Measurements from ENCODE around the gene ACOX1. TPM values are rescaled to one million over a fixed set of nuclear protein-coding genes. Genes with fewer than 3 reads are reported as not detected.

The ACOX1 gene
- total and polyA plus RNA-seq, 8 donors: 25.6 to 81.0 (median 31.9) TPM

- H3K27ac ChIP-seq: no peak overlapping the region
- H3K36me3 ChIP-seq: peaks cover 0 to 27% of the 10 kb centered on the region in 2 donors
- intact Hi-C loops (cut with DNase I): no loop called here
- no peak for ATAC-seq
- H3K27me3 ChIP-seq: peaks cover 0 to 14% of the 10 kb centered on the region in 2 donors
- no peak for DNase-seq
- H3K9me3 ChIP-seq: no peaks in the 10 kb centered on the region
- no peak for TF ChIP-seq CTCF (IDR thresholded peaks at IDR 0.05)
- peaks cover 0 to 3% of the 10 kb centered on the region in 2 donors for H3K4me1 ChIP-seq
- no peak overlapping the region for H3K4me3 ChIP-seq
Observed at GRCh38 chr17:76018801-76019200, 39.8 kb upstream of the ACOX1 start.

GRCh38 chr17:76018340-76018680 lies 39.3 kb upstream of the ACOX1 start:
- no peaks in the 10 kb centered on the region for H3K9me3 ChIP-seq
- no peak overlapping the region for H3K27ac ChIP-seq
- TF ChIP-seq CTCF (IDR thresholded peaks at IDR 0.05): no peak
- H3K36me3 ChIP-seq: peaks cover 0 to 27% of the 10 kb centered on the region in 2 donors
- DNase-seq (no peak), ATAC-seq (no peak)
- peaks cover 0 to 14% of the 10 kb centered on the region in 2 donors for H3K27me3 ChIP-seq
- H3K4me3 ChIP-seq: no peak overlapping the region
- intact Hi-C loops (cut with DNase I): no loop called here
- H3K4me1 ChIP-seq: peaks cover 0 to 3% of the 10 kb centered on the region in 2 donors

GRCh38 chr17:76017481-76018339 lies 38.7 kb upstream of the ACOX1 start:
- H3K36me3 ChIP-seq: peaks cover 0 to 21% of the 10 kb centered on the region in 2 donors
- ATAC-seq: no peak
- H3K27me3 ChIP-seq: peaks cover 0 to 14% of the 10 kb centered on the region in 2 donors
- no peak for TF ChIP-seq CTCF (IDR thresholded peaks at IDR 0.05)
- no peak for DNase-seq
- intact Hi-C loops (cut with DNase I): no loop called here
- H3K27ac ChIP-seq: no peak overlapping the region
- H3K4me1 ChIP-seq: peaks cover 0 to 3% of the 10 kb centered on the region in 2 donors
- no peaks in the 10 kb centered on the region for H3K9me3 ChIP-seq
- no peak overlapping the region for H3K4me3 ChIP-seq

GRCh38 chr17:76014925-76015261 lies 35.9 kb upstream of the ACOX1 start:
- no peak overlapping the region for H3K27ac ChIP-seq
- DNase-seq (peak in 1 of 4 donors; percentile 75), ATAC-seq (no peak)
- intact Hi-C loops (cut with DNase I): no loop called here
- H3K4me1 ChIP-seq: peaks cover 0 to 3% of the 10 kb centered on the region in 2 donors
- peaks cover 0 to 15% of the 10 kb centered on the region in 2 donors for H3K36me3 ChIP-seq
- H3K9me3 ChIP-seq: no peaks in the 10 kb centered on the region
- H3K27me3 ChIP-seq: no peaks in the 10 kb centered on the region
- H3K4me3 ChIP-seq: no peak overlapping the region
- TF ChIP-seq CTCF (IDR thresholded peaks at IDR 0.05): no peak

- peak; percentile 97 to 98 for TF ChIP-seq CTCF (IDR thresholded peaks at IDR 0.05)
- ATAC-seq (peak; percentile 95), DNase-seq (peak; percentile 46 to 91 (median 70))
- Histone ChIP-seq H3K4me1 (peaks cover 0 to 3% of the 10 kb centered on the region in 2 donors), H3K9me3 (no peaks in the 10 kb centered on the region), H3K27ac (no peak overlapping the region), H3K36me3 (peaks cover 0 to 21% of the 10 kb centered on the region in 2 donors), H3K4me3 (no peak overlapping the region), H3K27me3 (no peaks in the 10 kb centered on the region)
- intact Hi-C loops (cut with DNase I): no loop called here
Observed at GRCh38 chr17:76014100-76014924, 35.3 kb upstream of the ACOX1 start.

Data from left lung (tissue), 10 donors.